Caco-2 (cell line): Measurements from ENCODE around the gene NTN1. TPM values are rescaled to one million over a fixed set of nuclear protein-coding genes. Genes with fewer than 3 reads are reported as not detected.

Experiments used
- Bru-seq: library from RNA; stranded (reverse); fragments of 400-500 nt; gene quantifications from one replicate; lab custom pipeline; 2021; lab: Mats Ljungman, UMichigan
- BruChase-seq, 2 experiments: library from RNA; stranded (reverse); fragments of 400-500 nt; gene quantifications; one replicate each; lab custom pipeline; 2021; lab: Mats Ljungman, UMichigan
- BruUV-seq: library from RNA; stranded (reverse); fragments of 400-500 nt; replicated peaks from 2 replicates; lab custom pipeline; 2021; lab: Mats Ljungman, UMichigan
- CTCF ChIA-PET: fragments of 300-600 bp; sonication (Branson Sonifier 250); formaldehyde crosslinking; loops from one replicate; lab custom pipeline; 2022; ENCODE audit warnings: antibody characterized with exemption; lab: Charles Lee
- POLR2A ChIA-PET: fragments of 300-600 bp; sonication (Branson Sonifier 250); formaldehyde crosslinking; loops from one replicate; lab custom pipeline; 2022; ENCODE audit warnings: antibody characterized with exemption; lab: Charles Lee
- DNase-seq, 2 experiments: peaks; one replicate each; pipeline versions ENCODE4 v3.0.0 to v3.0.0-alpha.2; 2020 to 2022
- H3K27me3 ChIP-seq: replicated peaks from 2 replicates; pipeline ENCODE4 v1.6.0; 2011; ENCODE audit warnings: low read length; ENCODE audit not compliant: control insufficient read depth, insufficient read depth
- H3K36me3 ChIP-seq: 2 replicates; pipeline ENCODE4 v1.5.1; 2011; ENCODE audit warnings: low read length; ENCODE audit not compliant: control insufficient read depth, insufficient read depth
- H3K4me1 ChIP-seq: fragments of 250-450 bp; sonication (Bioruptor Pico); 2 replicates; pipeline ENCODE4 v1.5.1; 2020; ENCODE audit warnings: mild to moderate bottlenecking
- H3K4me3 ChIP-seq: 2 replicates; pipeline ENCODE4 v1.5.1; 2011; ENCODE audit warnings: low read depth, mild to moderate bottlenecking, control low read depth, low read length
- H3K9me3 ChIP-seq: fragments of 250-450 bp; sonication (Bioruptor Pico); 2 replicates; pipeline ENCODE4 v1.5.1; 2020; ENCODE audit warnings: mild to moderate bottlenecking, moderate library complexity
- H3K27ac Mint-ChIP-seq: one replicate; pipeline ENCODE4 v1.8.0; 2022; ENCODE audit warnings: mixed read lengths; ENCODE audit not compliant: unreplicated experiment
- H3K27me3 Mint-ChIP-seq: one replicate; pipeline ENCODE4 v1.8.0; 2022; ENCODE audit warnings: mixed read lengths; ENCODE audit not compliant: insufficient read depth, unreplicated experiment
- H3K36me3 Mint-ChIP-seq: one replicate; pipeline ENCODE4 v1.8.0; 2022; ENCODE audit warnings: mild to moderate bottlenecking, mixed read lengths; ENCODE audit not compliant: insufficient read depth, unreplicated experiment
- H3K4me1 Mint-ChIP-seq: one replicate; pipeline ENCODE4 v1.8.0; 2022; ENCODE audit warnings: low read depth, mixed read lengths; ENCODE audit not compliant: unreplicated experiment
- H3K4me3 Mint-ChIP-seq: one replicate; pipeline ENCODE4 v1.8.0; 2022; ENCODE audit warnings: mild to moderate bottlenecking, moderate library complexity, mixed read lengths; ENCODE audit not compliant: unreplicated experiment
- H3K9me3 Mint-ChIP-seq: one replicate; pipeline ENCODE4 v1.8.0; 2022; ENCODE audit warnings: mixed read lengths; ENCODE audit not compliant: unreplicated experiment
- CTCF ChIP-seq, 2 experiments: fragments of 200-600 bp in 1 of 2; IDR thresholded peaks; 1 replicate in 1 of 2; 2 replicates in 1 of 2; pipeline versions ENCODE4 v1.5.1 to v1.8.0; 2011 to 2022; ENCODE audit warnings: antibody characterized with exemption in 1 of 2, control low read depth in 1 of 2, inconsistent platforms in 1 of 2, low read depth in 1 of 2, low read length in 1 of 2, mild to moderate bottlenecking in 1 of 2, moderate library complexity in 1 of 2; ENCODE audit not compliant: insufficient read depth in 1 of 2, severe bottlenecking in 1 of 2, unreplicated experiment in 1 of 2
- intact Hi-C: fragments of 100-400 bp; cut with micrococcal nuclease; formaldehyde crosslinking; loops from one replicate; pipeline ENCODE4 v1.10.0; 2022; ENCODE audit not compliant: unreplicated experiment
- long read RNA-seq: library from polyadenylated mRNA; stranded (forward); transcript quantifications from one replicate; pipeline ENCODE4 v2.0.0, GENCODE V29; 2022
- total RNA-seq: library from RNA; stranded (reverse); gene quantifications from 2 replicates; pipeline ENCODE4 v1.2.3, GENCODE V29; 2022

Gene NTN1
- total RNA-seq, result 0.86 and 0.88 TPM in 2 replicates
- Bru-seq, nascent RNA, result percentile 24 among the genes with signal in this experiment
- percentile 21 among the genes with signal in this experiment for BruChase-seq, experiment 1, labeled RNA remaining after a 2-hour chase
- percentile 19 among the genes with signal in this experiment for BruChase-seq, experiment 2, labeled RNA remaining after a 6-hour chase
- long read RNA-seq, result 0 reads

- Mint-ChIP-seq H3K36me3 (no peaks in the 10 kb centered on the region), H3K4me3 (peak within 1 kb of the TSS; percentile 73), H3K27me3 (peaks cover 3% of the 10 kb centered on the region), H3K4me1 (no peaks in the 10 kb centered on the region), H3K9me3 (no peaks in the 10 kb centered on the region), H3K27ac (no peak within 1 kb of the TSS)
- POLR2A ChIA-PET, result no interaction called here
- intact Hi-C loops, result no loop called here
- CTCF ChIA-PET, result interaction anchor here (0.6 kb wide), 1 partner anchor 97 kb away, joined by 3 read pairs; no protein-coding TSS in a partner anchor
- Histone ChIP-seq H3K9me3 (no peaks in the 10 kb centered on the region), H3K4me1 (no peaks in the 10 kb centered on the region), H3K36me3 (no peaks in the 10 kb centered on the region), H3K4me3 (peak within 1 kb of the TSS; percentile 39), H3K27me3 (no peaks in the 10 kb centered on the region; the same call in 1 of the 2 replicates)
- no TSS peak for BruUV-seq
- no peak for TF ChIP-seq CTCF (IDR thresholded peaks at IDR 0.05; ENCODE audit: insufficient read depth in 1 of 2, low read depth in 1 of 2, low read length in 1 of 2, severe bottlenecking in 1 of 2, unreplicated experiment in 1 of 2)
- DNase-seq, result peak in 1 of 2 experiments; percentile 31
These were observed at the start of gene NTN1 for GRCh38 chr17:9021158-9021991. Gene NTN1 (plus strand): TSS chr17:9021510. CDS start chr17:9022374, 864 bp downstream.

- Mint-ChIP-seq H3K27me3 (no peaks in the 10 kb centered on the region), H3K9me3 (peaks cover 12% of the 10 kb centered on the region), H3K4me3 (no peak overlapping the region), H3K27ac (no peak overlapping the region), H3K4me1 (no peaks in the 10 kb centered on the region), H3K36me3 (no peaks in the 10 kb centered on the region)
- no TSS peak for BruUV-seq
- no peaks in the 10 kb centered on the region for H3K9me3 ChIP-seq
- H3K27me3 ChIP-seq, result no peaks in the 10 kb centered on the region
- peak; percentile 19 to 40 for DNase-seq
- H3K4me1 ChIP-seq, result no peaks in the 10 kb centered on the region
- no peak for TF ChIP-seq CTCF (IDR thresholded peaks at IDR 0.05; ENCODE audit: insufficient read depth in 1 of 2, low read depth in 1 of 2, low read length in 1 of 2, severe bottlenecking in 1 of 2, unreplicated experiment in 1 of 2)
- no peaks in the 10 kb centered on the region for H3K36me3 ChIP-seq
- ChIA-PET POLR2A (no interaction called here), CTCF (no interaction called here)
- intact Hi-C loops, result no loop called here
- H3K4me3 ChIP-seq, result no peak overlapping the region
These were observed 46.1 kb upstream of the NTN1 start for GRCh38 chr17:8975091-8975725.

- Histone ChIP-seq H3K4me3 (no peak overlapping the region), H3K36me3 (no peaks in the 10 kb centered on the region), H3K4me1 (no peaks in the 10 kb centered on the region), H3K27me3 (no peaks in the 10 kb centered on the region), H3K9me3 (no peaks in the 10 kb centered on the region)
- CTCF ChIA-PET, result no interaction called here
- intact Hi-C loops, result no loop called here
- DNase-seq, result no peak
- BruUV-seq, result no TSS peak
- no peak for TF ChIP-seq CTCF (IDR thresholded peaks at IDR 0.05; ENCODE audit: insufficient read depth in 1 of 2, low read depth in 1 of 2, low read length in 1 of 2, severe bottlenecking in 1 of 2, unreplicated experiment in 1 of 2)
- H3K4me1 Mint-ChIP-seq, result no peaks in the 10 kb centered on the region
- no peaks in the 10 kb centered on the region for H3K27me3 Mint-ChIP-seq
- POLR2A ChIA-PET, result no interaction called here
- no peak overlapping the region for H3K27ac Mint-ChIP-seq
- H3K9me3 Mint-ChIP-seq, result peaks cover 9% of the 10 kb centered on the region
- no peak overlapping the region for H3K4me3 Mint-ChIP-seq
- no peaks in the 10 kb centered on the region for H3K36me3 Mint-ChIP-seq
These were observed 44.7 kb upstream of the NTN1 start for GRCh38 chr17:8976638-8977037.
